ENCODE data around the gene SPAAR. TPM values are rescaled to one million over a fixed set of nuclear protein-coding genes. Genes with fewer than 3 reads are reported as not detected.
A peak's percentile ranks its signal among the peaks of the same experiment; 100 is the strongest.

Gene SPAAR
- total and polyA plus RNA-seq, 9 of the 15 experiments (the other 6 are each of a cell fraction or from before 2014, with no cell fraction given), result not detected

GRCh38 chr9:35905912-35906679 lies 3.2 kb upstream of the SPAAR start, which contains the start of gene HRCT1:
TSS of gene HRCT1 (plus strand) at chr9:35906202. CDS start at chr9:35906288, 86 bp downstream.
- no TSS peak for BruUV-seq (replicated peaks)
- in situ Hi-C loops (cut with MboI), result no loop called here
- Histone ChIP-seq H4K20me1 (replicated peaks; ENCODE audit: control insufficient read depth, insufficient read depth, low read length) (no peaks in the 10 kb centered on the region), H3K4me2 (ENCODE audit: insufficient read depth, low read length) (0 out of 2 replicates have a peak within 1 kb of the TSS, but pooled peaks have one; percentile 11), H3K27me3 (ENCODE audit: control insufficient read depth in 2 of 2, insufficient read depth in 2 of 2, low read length in 2 of 2) (no peaks in the 10 kb centered on the region), H3K79me2 (ENCODE audit: control insufficient read depth, insufficient read depth, low read length) (no peaks in the 10 kb centered on the region), H3K4me3 (no peak within 1 kb of the TSS), H2AFZ (ENCODE audit: low read depth, low read length) (peak within 1 kb of the TSS; percentile 71), H3K9ac (ENCODE audit: insufficient read depth in 1 of 2, low read depth in 2 of 2, low read length in 2 of 2) (peak within 1 kb of the TSS in 1 of 2 experiments; percentile 68; a peak in 2 of 4 replicates), H3K27ac (ENCODE audit: extremely low read depth, low read depth, low read length) (no peak within 1 kb of the TSS), H3K9me3 (replicated peaks; ENCODE audit: control insufficient read depth, insufficient read depth, low read depth, low read length) (no peaks in the 10 kb centered on the region), H3K9me1 (ENCODE audit: control insufficient read depth, insufficient read depth, low read length) (no peaks in the 10 kb centered on the region), H3K4me1 (replicated peaks in 1 of 2; ENCODE audit: control insufficient read depth in 2 of 2, insufficient read depth in 2 of 2, low read length in 2 of 2) (peaks cover 0 to 37% of the 10 kb centered on the region in 2 experiments; a peak in 3 of 5 replicates), H3K36me3 (ENCODE audit: control insufficient read depth, insufficient read depth, low read length) (no peaks in the 10 kb centered on the region)
- DNase-seq (ENCODE audit: extremely low read depth in 1 of 4, low spot score in 3 of 4) (no peak), ATAC-seq (no peak; the same call in 2 of the 3 replicates), FAIRE-seq (no peak)
- CTCF ChIA-PET (ENCODE audit: low intra/inter-chr PET ratio), result interaction anchor here (0.7 kb wide), 1 partner anchor 394 kb away, joined by 3 read pairs; no protein-coding TSS in a partner anchor
- POLR2A ChIA-PET, result interaction anchor here (0.7 to 1.4 kb wide), 2 partner anchors 53 to 256 kb away, joined by 3 read pairs; no protein-coding TSS in a partner anchor
- WGBS (ENCODE audit: insufficient coverage, low coverage, missing lambda C conversion rate), result 43% methylated on average over 8 of the region's 30 CpGs
- intact Hi-C loops (cut with micrococcal nuclease), result no loop called here
- TF ChIP-seq ZNF174 (CRISPR knock-in tag; IDR thresholded peaks at IDR 0.05), result no peak
- no peak for TF ChIP-seq MLLT1 (IDR thresholded peaks at IDR 0.05)
- peak; percentile 68 for TF ChIP-seq REST (IDR thresholded peaks at IDR 0.05; ENCODE audit: borderline replicate concordance)
- TF ChIP-seq REST (CRISPR knock-in tag; IDR thresholded peaks at IDR 0.05; ENCODE audit: low read depth), result no peak
- TF ChIP-seq NFIC (IDR thresholded peaks at IDR 0.05), result peak; percentile 64
- TF ChIP-seq, protein P1, sequence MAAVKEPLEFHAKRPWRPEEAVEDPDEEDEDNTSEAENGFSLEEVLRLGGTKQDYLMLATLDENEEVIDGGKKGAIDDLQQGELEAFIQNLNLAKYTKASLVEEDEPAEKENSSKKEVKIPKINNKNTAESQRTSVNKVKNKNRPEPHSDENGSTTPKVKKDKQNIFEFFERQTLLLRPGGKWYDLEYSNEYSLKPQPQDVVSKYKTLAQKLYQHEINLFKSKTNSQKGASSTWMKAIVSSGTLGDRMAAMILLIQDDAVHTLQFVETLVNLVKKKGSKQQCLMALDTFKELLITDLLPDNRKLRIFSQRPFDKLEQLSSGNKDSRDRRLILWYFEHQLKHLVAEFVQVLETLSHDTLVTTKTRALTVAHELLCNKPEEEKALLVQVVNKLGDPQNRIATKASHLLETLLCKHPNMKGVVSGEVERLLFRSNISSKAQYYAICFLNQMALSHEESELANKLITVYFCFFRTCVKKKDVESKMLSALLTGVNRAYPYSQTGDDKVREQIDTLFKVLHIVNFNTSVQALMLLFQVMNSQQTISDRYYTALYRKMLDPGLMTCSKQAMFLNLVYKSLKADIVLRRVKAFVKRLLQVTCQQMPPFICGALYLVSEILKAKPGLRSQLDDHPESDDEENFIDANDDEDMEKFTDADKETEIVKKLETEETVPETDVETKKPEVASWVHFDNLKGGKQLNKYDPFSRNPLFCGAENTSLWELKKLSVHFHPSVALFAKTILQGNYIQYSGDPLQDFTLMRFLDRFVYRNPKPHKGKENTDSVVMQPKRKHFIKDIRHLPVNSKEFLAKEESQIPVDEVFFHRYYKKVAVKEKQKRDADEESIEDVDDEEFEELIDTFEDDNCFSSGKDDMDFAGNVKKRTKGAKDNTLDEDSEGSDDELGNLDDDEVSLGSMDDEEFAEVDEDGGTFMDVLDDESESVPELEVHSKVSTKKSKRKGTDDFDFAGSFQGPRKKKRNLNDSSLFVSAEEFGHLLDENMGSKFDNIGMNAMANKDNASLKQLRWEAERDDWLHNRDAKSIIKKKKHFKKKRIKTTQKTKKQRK (IDR thresholded peaks at IDR 0.05; ENCODE audit: borderline replicate concordance, low read depth, low read length), result no peak
- no peak for TF ChIP-seq JUND (IDR thresholded peaks at IDR 0.05; ENCODE audit: borderline replicate concordance, low read depth, low read length)
- TF ChIP-seq JUND (tag; IDR thresholded peaks at IDR 0.05; ENCODE audit: borderline replicate concordance, low read depth, low read length), result no peak

Measured in K562 (cell line).